SK-N-SH (cell line): ENCODE results near the gene CIP2A. TPM values are rescaled to one million over a fixed set of nuclear protein-coding genes. Genes with fewer than 3 reads are reported as not detected.

Experiments used
- EP300 ChIP-seq, 2 experiments: IDR thresholded peaks; 2 replicates each; pipeline versions ENCODE4 v1.4.0 to v1.6.1; 2012; ENCODE audit warnings: borderline replicate concordance in 1 of 2, low read depth in 1 of 2, low read length in 1 of 2
- RXRA ChIP-seq: IDR thresholded peaks from 2 replicates; pipeline ENCODE4 v1.4.0; 2012; ENCODE audit warnings: low read depth, mild to moderate bottlenecking, borderline replicate concordance
- SMC3 ChIP-seq: IDR thresholded peaks from 2 replicates; pipeline ENCODE4 v1.6.1; 2012; ENCODE audit warnings: low read depth, low read length, improper control_type of control experiment
- TEAD4 ChIP-seq: IDR thresholded peaks from 2 replicates; pipeline ENCODE4 v1.4.0; 2012; ENCODE audit warnings: mild to moderate bottlenecking, borderline replicate concordance; ENCODE audit not compliant: insufficient read depth
- polyA plus RNA-seq, 3 experiments: library from polyadenylated mRNA; depleted of rRNA; stranded (reverse); fragments of >200 nt; gene quantifications; 2 replicates each; pipeline ENCODE4 v1.2.3, GENCODE V29; 2012
- small RNA-seq, 7 experiments: library from RNA; depleted of rRNA; stranded (forward); fragments of <200 nt; gene quantifications; one replicate each; pipeline ENCODE3, GENCODE V24; 2012

Gene CIP2A
- polyA plus RNA-seq, 1 of the 3 experiments (the other 2 are of a cell fraction), result 7.1 TPM

GRCh38 chr3:108500728-108501127 lies 88.5 kb downstream of the CIP2A start (continued):
- no peak for TF ChIP-seq SMC3
- no peak for TF ChIP-seq RXRA
- TF ChIP-seq TEAD4, result no peak
- no peak for TF ChIP-seq EP300 (IDR thresholded peaks at IDR 0.05; ENCODE audit: borderline replicate concordance in 1 of 2, low read depth in 1 of 2, low read length in 1 of 2)

Small RNA genes within 50 kb of the gene (small RNA-seq; reads per million reads assigned to genes)
- 0 reads per million in 7 experiments for gene RF00156

Other genes starting within 250 kb of the CIP2A start
- gene MYH15, start 78.8 kb downstream of the CIP2A start, polyA plus RNA-seq (2012; rRNA removed), result 2.1 and 3.2 TPM in 2 replicates
- 6.3 and 9.2 TPM in 2 replicates for gene DZIP3, start 284 bp upstream of the CIP2A start, polyA plus RNA-seq (2012; rRNA removed)
- not detected in 2 replicates for gene RETNLB, start 168.0 kb upstream of the CIP2A start, polyA plus RNA-seq (2012; rRNA removed)
- gene TRAT1, start 233.3 kb upstream of the CIP2A start, polyA plus RNA-seq (2012; rRNA removed), result not detected in 2 replicates